AG09319 (cell line): ENCODE data around the gene ZFP36.

Experiments
- DNase-seq: peaks from one replicate; pipeline ENCODE4 v3.0.0-alpha.2; 2010; ENCODE audit warnings: low read depth; ENCODE audit errors: extremely low read depth
- CTCF ChIP-seq: IDR thresholded peaks from 2 replicates; pipeline ENCODE4 v1.5.1; 2011; ENCODE audit warnings: low read depth, mild to moderate bottlenecking, inconsistent platforms, low read length, moderate library complexity

The ZFP36 gene

GRCh38 chr19:39419003-39419402, 12.4 kb downstream of the ZFP36 start:
- no peak for TF ChIP-seq CTCF
- DNase-seq: no peak

- DNase-seq: no peak
- TF ChIP-seq CTCF: no peak
These were observed 14.1 kb downstream of the ZFP36 start for GRCh38 chr19:39420769-39421168.

GRCh38 chr19:39422020-39422419, 15.4 kb downstream of the ZFP36 start:
- TF ChIP-seq CTCF: no peak
- no peak for DNase-seq

GRCh38 chr19:39423258-39424086, 16.8 kb downstream of the ZFP36 start:
- DNase-seq: no peak
- no peak for TF ChIP-seq CTCF

GRCh38 chr19:39424934-39425333, 18.3 kb downstream of the ZFP36 start:
- no peak for DNase-seq
- no peak for TF ChIP-seq CTCF

- no peak for TF ChIP-seq CTCF
- DNase-seq: no peak
These were observed 19.1 kb downstream of the ZFP36 start for GRCh38 chr19:39425744-39426143.

GRCh38 chr19:39426170-39426569, 19.5 kb downstream of the ZFP36 start:
- no peak for TF ChIP-seq CTCF
- DNase-seq: no peak
